Measurements from ENCODE around the gene CD244.

GRCh38 chr1:160846281-160846680 is 16.4 kb downstream of the CD244 start:
- TF ChIP-seq POLR2A (IDR thresholded peaks at IDR 0.05): no peak
- TF ChIP-seq, protein P1, sequence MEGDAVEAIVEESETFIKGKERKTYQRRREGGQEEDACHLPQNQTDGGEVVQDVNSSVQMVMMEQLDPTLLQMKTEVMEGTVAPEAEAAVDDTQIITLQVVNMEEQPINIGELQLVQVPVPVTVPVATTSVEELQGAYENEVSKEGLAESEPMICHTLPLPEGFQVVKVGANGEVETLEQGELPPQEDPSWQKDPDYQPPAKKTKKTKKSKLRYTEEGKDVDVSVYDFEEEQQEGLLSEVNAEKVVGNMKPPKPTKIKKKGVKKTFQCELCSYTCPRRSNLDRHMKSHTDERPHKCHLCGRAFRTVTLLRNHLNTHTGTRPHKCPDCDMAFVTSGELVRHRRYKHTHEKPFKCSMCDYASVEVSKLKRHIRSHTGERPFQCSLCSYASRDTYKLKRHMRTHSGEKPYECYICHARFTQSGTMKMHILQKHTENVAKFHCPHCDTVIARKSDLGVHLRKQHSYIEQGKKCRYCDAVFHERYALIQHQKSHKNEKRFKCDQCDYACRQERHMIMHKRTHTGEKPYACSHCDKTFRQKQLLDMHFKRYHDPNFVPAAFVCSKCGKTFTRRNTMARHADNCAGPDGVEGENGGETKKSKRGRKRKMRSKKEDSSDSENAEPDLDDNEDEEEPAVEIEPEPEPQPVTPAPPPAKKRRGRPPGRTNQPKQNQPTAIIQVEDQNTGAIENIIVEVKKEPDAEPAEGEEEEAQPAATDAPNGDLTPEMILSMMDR (IDR thresholded peaks at IDR 0.05): no peak
